GM12891 (cell line): ENCODE results near the gene CDCP2.

ENCODE experiments used
- PAX5 ChIP-seq: IDR thresholded peaks from 2 replicates; pipeline ENCODE4 v1.6.1; 2011; ENCODE audit warnings: low read length, moderate library complexity, mild to moderate bottlenecking; ENCODE audit not compliant: insufficient read depth, severe bottlenecking
- POLR2A ChIP-seq: IDR thresholded peaks from 2 replicates; pipeline ENCODE4 v1.6.1; 2011; ENCODE audit warnings: low read depth, low read length, control low read depth
- POLR2AphosphoS5 ChIP-seq: IDR thresholded peaks from 2 replicates; pipeline ENCODE4 v1.6.1; 2011; ENCODE audit warnings: low read depth, low read length, control low read depth
- POU2F2 ChIP-seq: IDR thresholded peaks from 2 replicates; pipeline ENCODE4 v1.6.1; 2011; ENCODE audit warnings: low read depth, mild to moderate bottlenecking, control low read depth, low read length, moderate library complexity
- SPI1 ChIP-seq: IDR thresholded peaks from 2 replicates; pipeline ENCODE4 v1.6.1; 2011; ENCODE audit warnings: low read depth, low read length, control low read depth
- TAF1 ChIP-seq: IDR thresholded peaks from 2 replicates; pipeline ENCODE4 v1.6.1; 2011; ENCODE audit warnings: low read depth, low read length, control low read depth

DNA sequence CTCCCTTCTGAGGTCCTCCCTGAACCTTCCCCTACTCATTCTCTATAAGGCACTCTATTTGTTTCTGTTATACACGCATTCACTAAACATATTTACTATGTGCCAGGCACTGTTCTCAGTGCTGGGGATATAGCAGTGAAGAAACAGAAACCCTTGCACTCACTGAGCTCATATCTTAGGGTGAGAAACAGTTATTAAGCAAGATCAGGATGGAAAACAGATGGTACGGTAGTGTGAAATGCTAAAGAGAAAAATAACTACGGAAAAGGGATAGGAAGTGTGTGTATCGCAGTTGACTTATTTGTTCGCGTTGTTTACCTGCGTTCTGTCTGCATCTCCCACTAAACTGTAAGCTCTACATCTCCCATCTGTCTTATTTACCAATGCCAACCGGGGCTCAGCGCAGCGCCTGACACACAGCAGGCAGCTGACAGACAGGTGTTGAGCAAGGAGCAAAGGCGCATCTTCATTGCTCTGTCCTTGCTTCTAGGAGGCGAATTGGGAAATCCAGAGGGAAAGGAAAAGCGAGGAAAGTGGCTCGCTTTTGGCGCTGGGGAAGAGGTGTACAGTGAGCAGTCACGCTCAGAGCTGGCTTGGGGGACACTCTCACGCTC lies 46.5 kb upstream of the CDCP2 start:
- no peak for TF ChIP-seq POLR2AphosphoS5
- TF ChIP-seq POLR2A: no peak
- TF ChIP-seq TAF1: no peak
- TF ChIP-seq POU2F2: no peak
- TF ChIP-seq PAX5: no peak
- TF ChIP-seq SPI1: no peak
